Epidermal melanocyte (primary cell): ENCODE results near the gene NRF1.
"Not testable (repeated sequence)": the region's sequence is repeated elsewhere in the genome, so short reads cannot be mapped to it uniquely, and the experiment has no call there.

ENCODE experiments used
- DNase-seq: peaks from one replicate; pipeline ENCODE4 v3.0.0; 2011; ENCODE audit warnings: low spot score; ENCODE audit not compliant: insufficient read length

The NRF1 gene

DNA sequence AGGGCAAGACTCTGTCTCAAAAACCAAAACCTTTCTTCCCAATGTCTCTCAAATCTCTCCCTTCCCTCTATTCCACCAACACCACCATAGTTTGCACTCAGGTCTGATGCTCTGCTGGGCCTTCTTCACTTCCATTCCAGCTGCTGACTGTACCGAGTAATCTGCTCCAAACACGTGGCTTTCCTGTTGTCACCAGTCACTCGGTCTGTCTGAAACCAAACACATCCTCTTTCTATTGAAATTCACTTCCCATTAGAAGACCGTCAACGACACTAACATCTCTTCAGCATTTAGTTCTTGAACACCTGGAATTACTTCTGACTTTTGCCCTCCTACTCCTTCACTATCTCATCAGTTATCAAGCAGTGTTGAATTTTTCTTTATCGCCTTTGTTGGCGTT lies 4.7 kb upstream of the NRF1 start:
- DNase-seq = no peak

- no peak for DNase-seq
Observed at GRCh38 chr7:129607471-129608120, 3.9 kb upstream of the NRF1 start.

DNA sequence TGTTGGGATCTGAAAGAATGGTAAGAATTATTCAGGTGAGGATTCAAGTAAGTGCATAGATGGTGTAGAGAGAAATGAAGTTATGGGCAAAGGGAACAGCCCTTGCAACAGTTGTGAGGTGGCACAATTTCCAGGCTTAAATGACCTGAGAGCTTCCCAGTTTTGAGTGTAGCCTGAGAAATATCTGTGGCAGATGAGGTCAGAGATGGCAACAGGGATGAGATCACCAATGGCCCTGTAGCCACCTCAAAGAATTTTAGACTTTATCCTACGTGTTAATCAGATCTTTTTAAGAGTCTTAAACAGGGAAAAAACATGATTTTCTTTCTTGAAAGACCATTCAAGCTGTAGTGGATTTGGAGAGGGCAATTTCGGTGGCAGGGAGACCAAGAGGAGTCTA lies 1.9 kb upstream of the NRF1 start:
- no peak for DNase-seq

DNA sequence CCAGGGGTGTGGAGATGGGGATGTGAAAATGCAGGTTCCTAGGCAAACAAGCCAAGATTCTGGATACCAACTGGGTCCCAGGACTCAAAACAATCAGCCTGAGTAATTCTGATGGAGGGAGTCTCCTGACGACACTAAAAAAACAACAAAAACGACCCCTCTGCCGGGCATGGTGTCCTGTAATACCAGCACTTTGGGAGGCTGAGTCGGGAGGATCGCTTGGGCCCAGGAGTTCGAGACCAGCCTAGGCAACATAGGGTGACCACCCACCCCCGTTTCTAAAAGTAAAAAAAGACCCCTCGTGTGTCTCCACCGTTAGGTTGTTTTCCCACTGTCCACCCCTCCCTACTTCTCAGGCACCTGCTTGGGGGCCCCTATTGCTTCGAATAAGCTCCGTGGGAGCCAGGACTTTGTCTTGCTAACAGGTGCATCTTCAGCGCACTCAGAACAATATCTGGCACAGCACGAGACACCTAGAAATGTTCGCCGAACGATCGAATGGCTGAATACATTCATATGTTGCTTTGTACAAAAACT lies 743 bp upstream of the NRF1 start:
- no peak for DNase-seq

GRCh38 chr7:129612112-129613015 lies 844 bp downstream of the NRF1 start:
- DNase-seq = no peak

DNA sequence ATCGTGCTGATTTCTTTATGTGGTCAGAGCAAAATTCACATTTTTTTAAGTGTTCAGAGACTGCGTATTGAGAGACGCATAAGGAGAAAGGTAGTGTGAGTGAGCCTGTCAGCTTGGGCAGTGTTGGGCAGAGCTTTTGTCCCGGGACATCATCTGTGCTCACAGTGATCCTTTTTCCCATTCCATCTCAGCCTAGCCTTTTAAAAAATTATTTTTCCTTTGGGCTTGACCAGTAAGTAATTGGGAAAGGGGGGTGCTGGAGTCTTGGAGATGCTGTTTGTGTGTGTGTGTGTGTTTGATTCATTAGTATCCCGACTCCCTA lies 1.5 kb downstream of the NRF1 start:
- DNase-seq = no peak

GRCh38 chr7:129615018-129615417 lies 3.5 kb downstream of the NRF1 start:
- DNase-seq = no peak

DNA sequence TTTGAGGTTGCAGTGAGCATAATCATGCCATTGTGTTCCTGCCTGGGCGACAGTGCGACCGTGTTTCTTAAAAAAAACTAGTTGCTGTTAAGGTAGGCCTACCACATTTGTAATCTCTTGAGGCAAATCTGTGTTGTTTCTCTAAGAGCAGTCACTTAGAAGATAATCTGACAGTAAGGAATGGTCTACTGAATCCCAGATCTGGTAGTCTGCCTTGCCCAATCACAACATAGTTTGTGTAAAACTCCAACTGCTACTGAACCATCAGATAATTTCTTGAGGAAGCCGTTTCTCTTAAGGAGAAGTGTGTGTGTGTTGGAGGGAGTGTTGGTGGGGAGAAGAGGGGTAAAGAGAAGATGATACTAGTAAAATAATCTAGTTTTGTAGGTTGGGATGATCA lies 5.0 kb downstream of the NRF1 start:
- no peak for DNase-seq

GRCh38 chr7:129617178-129617577 lies 5.7 kb downstream of the NRF1 start:
- no peak for DNase-seq

GRCh38 chr7:129617652-129618051 lies 6.1 kb downstream of the NRF1 start:
- no peak for DNase-seq

DNA sequence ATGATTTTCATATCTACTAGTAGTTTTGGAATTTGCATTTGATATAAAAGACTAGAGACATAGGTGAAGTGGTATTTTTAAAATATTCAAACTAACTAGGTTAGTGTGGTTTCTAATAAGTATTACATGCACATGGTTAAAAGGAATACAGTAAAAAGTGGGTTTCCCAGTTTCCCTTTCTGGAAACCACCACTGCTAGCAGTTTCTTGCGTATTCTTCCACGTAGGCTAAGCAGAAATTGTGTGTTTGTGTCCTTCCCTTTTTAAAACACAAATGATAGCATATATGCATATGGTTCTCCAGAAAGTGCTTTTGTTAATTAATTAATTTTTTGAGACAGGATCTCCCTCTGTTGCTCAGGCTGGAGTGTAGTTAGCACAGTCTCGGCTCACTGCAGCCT lies 15.4 kb downstream of the NRF1 start:
- DNase-seq = no peak

- DNase-seq = no peak
Observed at GRCh38 chr7:129630341-129630740, 18.8 kb downstream of the NRF1 start.

- DNase-seq = no peak
Observed at GRCh38 chr7:129634361-129635034, 23.0 kb downstream of the NRF1 start.

DNA sequence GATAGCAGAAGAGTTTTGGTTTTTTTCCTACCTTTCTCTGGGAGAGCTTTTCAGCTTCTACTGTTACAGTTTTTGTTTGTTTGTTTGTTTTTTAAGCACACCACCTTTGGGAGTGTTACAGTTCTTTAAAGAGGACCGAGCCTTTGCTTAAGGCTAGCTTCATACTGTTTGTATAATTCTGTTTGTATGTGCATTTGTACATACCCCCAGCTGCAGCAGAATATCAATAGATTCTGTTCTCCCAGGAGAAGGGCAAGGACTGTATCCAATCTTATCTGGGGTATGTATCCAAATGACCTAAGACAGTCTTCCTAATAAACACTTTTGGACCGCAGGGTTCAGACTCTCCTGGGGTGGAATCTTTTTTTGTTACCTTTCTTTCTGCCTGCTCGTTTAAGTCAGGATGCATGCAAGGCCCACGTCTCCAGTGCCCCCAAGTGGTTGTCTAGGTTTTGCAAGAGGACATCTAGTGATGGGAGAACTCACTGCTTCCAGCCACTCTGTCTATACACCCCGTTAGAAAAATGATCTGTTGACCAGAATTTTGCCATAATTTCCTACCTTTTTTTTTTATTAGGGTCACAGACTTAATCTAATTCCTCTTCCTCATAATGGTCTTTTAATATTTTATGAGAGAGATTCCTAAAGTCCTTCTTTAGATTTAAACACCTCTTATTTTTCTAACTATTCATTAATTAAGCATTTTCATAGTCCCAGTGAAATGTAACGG lies 23.9 kb downstream of the NRF1 start:
- DNase-seq = peak; percentile 65

DNA sequence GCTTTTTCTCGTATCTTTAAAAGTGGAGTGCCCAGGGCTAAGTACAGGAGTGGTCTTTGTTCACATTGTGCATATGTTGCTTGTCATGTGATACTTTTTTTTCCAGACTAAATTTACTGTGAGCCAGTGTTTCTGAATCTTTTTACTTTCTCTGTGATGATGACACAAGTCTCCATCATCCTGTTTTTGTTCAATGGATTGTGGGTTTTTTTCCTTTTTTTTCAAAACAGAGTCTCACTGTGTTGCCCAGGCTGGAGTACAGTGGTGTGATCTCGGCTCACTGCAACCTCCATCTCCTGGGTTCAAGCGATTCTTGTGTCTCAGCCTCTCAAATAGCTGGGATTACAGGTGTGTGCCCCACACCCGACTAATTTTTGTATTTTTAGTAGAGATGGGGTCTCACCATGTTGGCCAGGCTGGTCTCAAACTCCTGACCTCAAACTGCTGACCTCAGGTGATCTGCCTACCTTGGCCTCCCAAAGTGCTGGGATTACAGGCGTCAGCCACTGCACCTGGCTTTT lies 24.6 kb downstream of the NRF1 start:
- DNase-seq = not testable (repeated sequence)

DNA sequence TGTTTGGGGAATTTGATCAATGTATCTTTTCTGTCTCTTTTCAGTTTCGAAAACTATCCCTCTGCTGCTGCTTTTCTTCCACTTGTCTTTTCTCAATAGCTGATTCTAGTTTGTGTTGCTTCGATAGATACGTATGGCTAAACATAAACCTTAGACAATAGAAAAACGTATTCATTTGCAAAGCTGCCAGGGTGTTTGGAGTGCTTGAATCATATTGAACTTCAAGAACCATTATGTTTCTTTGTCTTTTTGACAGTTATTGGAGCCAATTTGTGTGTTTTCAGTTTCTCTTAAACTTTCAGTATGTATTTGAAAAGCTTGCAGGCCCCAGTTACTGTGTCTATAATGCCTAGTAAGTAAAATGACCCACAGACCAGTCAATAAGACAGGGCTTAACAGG lies 25.1 kb downstream of the NRF1 start:
- no peak for DNase-seq

DNA sequence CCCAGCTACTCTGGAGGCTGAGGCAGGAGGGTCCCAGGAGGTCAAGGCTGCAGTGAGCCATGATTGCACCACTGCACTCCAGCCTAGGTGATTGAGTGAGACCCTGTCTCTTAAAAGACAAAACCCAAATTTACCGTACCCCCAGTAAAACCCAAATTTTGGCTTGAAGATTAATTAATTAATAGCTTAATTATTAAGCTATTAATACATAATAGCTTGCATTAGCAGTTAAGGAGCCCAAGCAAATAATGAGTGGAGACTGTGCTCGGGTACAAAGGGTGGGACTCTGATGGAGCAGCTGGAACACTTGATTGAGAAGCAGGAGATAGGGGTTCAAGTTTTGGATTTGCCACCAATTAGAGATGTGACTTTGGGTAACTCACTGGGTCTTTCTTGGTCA lies 28.9 kb downstream of the NRF1 start:
- no peak for DNase-seq

- DNase-seq = no peak
Observed at GRCh38 chr7:129642871-129643549, 31.5 kb downstream of the NRF1 start.

- no peak for DNase-seq
Observed at GRCh38 chr7:129643550-129644170, 32.1 kb downstream of the NRF1 start.

DNA sequence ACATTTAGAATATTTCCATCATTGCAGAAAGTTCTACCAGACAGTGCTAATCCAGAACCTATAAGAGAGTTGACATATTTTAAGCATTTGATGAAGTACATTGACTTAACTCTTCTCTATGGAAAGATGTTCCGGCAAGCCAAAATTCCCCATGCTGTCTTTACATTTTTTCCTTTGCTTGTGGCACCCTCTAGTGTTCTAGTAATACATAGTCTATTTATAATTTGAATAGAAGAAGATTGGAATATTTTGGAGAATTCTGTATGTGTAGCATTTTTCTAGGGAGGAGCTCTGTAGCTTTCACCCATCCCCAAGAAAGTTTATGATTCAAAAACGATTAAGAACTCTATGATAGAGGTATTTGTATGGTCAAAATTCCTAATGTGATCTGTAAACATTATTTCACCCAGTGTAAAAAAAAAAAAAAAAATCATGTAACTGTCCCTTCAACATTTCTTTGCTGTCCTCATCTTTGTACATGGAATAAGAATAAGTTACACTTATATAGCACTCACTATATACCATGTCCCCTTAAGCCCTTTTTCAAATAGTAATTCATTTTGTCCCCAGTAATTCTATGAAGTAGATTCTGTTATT lies 33.2 kb downstream of the NRF1 start:
- DNase-seq = no peak
